NCI-H82 treated with DMSO at 0.1 percent for 48 hours (cell line): Measurements from ENCODE around the gene COX8A.
A peak's percentile ranks its signal among the peaks of the same experiment; 100 is the strongest.
"Not testable (repeated sequence)": the region's sequence is repeated elsewhere in the genome, so short reads cannot be mapped to it uniquely, and the experiment has no call there.

Experiments used
- DNase-seq: peaks from one replicate; lab custom pipeline; 2025; ENCODE audit not compliant: unreplicated experiment; lab: John Stamatoyannopoulos, UW

The COX8A gene, protein sequence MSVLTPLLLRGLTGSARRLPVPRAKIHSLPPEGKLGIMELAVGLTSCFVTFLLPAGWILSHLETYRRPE

DNA sequence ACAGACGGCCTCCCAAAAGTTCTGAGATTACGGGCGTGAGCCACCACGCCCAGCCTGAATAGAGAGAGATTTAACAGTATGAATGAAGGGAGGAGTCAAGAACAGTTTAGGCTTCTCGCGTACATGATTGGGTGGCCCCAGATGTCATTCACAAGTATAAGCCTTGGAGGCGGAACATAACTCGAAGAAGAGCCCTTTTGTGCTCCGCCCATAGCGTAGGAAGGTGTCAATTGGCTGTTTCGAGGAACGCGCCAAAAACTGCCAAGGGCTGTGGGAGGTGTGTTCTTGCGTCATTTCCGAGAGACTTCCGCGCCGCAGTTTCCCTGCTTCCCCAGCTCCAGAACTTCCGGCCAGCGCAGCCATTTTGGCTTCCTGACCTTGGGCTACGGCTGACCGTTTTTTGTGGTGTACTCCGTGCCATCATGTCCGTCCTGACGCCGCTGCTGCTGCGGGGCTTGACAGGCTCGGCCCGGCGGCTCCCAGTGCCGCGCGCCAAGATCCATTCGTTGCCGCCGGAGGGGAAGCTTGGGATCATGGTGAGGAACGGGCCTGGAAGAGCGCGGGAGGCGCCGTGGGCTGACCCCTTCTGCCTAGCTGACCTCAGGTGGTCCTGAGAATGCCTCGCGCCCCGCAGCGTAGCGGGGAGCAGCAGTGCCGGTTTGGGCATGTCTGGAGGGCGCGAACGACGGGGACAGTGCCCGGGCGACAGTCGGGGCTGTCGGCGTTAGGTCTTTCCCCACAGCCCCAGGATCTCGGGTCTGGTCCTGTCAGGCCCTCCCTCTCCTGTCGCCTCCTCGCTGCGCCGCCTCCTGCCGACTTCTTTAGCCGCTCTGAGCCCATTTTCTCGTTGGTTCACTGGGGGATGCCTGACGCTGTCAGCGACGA is at the start of gene COX8A:
COX8A (plus strand) TSS at position 362 of the 885 bp plus-strand sequence; CDS start at position 423, 61 bp downstream.
- peak; percentile 97 for DNase-seq

DNA sequence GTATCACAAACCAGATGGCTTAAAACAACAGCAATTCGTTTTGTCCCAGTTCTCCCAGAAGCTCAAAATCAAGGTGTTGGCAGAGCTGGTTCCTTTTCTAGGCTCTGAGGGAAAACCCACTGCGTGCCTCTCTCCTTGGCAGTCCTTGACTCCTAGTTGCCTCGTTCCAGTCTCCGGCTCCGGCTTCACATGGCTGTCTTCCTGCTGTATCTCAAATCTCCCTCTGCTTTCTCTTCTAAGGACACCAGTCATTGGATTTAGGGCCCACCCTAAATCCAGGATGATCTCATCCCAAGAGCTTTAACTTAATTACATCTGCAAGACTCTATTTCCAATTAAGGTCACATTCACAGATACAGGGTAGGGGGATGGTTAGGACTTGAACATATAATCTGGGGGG is 44.8 kb upstream of the COX8A start:
- peak; percentile 96 for DNase-seq

GRCh38 chr11:63931045-63931444 is 43.4 kb upstream of the COX8A start:
- DNase-seq: no peak

DNA sequence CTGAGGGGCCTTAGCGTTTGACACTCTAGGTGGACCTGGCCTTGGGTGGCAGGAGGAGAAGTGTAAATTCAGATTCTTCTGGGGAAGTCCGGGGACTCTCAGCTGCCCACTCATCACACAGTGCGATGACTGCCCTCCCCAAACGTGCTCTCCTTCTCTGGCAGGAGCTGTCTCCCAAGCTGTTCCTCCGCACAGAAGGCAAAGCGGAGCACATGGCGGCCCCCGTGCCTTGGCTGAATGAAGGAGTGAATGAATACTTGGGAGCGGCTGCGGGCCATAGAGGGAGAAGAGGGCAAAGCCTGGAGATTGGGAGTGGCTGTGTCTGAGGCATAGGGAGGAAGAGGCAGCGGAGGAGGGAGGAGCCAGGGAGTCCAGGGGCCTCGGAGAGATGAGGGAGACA is 42.5 kb upstream of the COX8A start:
- no peak for DNase-seq

GRCh38 chr11:63933459-63933858 is 41.0 kb upstream of the COX8A start:
- no peak for DNase-seq

DNA sequence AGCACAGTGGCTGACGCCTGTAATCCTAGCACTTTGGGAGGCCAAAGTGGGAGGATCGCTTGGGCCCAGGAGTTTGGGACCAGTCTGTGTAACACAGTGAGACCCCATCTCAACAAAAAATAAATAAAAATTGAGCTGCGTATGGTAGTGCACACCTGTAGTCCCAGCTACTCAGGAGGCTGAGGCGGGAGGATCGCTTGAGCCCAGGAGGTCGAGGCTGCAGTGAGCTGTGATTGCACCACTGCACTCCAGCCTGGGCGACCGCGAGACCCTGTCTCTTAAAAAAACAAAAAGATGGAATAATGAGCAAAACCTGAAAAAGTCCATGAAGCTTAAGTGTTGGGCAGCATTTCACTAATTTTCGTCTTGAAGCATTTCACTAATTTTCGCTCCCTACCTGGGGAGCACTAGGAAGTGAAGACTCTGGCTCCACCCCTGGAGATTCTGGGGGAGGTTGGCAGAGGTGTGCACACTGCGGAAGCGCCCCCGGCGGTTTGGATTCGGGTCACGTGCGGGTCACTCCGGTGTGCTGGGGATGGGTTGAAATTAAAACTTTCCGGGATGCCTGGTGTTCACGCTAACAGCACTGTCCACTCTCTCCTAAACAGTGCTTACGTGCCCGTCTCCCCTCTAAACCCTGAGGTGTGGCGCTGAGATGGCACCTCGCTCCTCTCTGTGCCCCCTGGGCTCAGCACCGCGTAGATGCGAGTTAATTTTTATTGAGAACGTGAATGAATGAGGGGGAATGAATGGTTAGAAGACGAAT is 36.5 kb upstream of the COX8A start:
- no peak for DNase-seq

DNA sequence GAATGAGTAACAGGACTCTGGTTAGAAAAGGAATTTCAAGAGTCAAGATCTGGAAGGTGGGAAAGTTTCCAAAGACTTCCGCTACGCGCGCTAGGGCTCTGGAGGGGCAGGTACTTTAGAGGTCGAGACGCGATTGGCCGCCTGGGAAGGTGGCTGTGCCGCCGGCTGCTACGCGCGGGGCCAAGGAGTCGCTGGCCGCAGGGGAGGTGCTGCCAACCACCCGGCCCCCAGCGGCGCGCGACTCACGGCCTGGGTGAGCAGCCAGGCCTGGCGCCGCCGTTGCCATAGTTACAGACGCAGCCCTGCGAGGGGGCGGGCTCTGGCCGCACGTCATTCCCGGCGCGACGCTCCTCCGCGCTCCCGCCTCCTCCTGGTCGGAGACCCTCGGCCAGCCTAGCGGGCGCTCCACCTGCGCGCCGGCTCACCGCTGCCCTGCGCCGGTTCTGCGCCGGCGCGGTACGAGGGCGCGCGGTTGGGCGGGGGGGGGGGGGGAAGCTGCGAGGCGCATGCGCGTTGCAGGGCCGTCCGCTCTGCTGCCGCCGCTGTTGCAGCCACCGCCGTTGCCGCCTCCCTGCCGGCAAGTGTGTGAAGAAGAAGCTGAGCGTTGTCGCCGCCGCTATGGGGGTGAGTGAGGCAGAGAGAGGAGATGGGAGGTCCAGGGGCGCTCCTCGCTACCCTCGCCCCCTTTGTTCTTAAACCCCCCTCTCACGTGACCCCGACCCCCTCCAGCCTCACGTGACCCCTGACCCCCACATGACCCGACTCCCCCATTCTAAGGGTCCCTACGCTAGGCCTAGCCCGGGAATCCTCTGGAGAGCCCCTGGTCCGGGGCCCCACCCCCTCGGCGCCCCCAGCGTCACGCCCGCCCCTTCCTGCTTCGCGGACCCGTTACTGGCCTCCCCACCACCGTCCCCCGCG is 35.7 kb upstream of the COX8A start, which contains the start of gene NAA40:
NAA40 (plus strand) TSS at position 524 of the 918 bp plus-strand sequence; CDS start at position 619, 95 bp downstream.
- DNase-seq: peak; percentile 81

DNA sequence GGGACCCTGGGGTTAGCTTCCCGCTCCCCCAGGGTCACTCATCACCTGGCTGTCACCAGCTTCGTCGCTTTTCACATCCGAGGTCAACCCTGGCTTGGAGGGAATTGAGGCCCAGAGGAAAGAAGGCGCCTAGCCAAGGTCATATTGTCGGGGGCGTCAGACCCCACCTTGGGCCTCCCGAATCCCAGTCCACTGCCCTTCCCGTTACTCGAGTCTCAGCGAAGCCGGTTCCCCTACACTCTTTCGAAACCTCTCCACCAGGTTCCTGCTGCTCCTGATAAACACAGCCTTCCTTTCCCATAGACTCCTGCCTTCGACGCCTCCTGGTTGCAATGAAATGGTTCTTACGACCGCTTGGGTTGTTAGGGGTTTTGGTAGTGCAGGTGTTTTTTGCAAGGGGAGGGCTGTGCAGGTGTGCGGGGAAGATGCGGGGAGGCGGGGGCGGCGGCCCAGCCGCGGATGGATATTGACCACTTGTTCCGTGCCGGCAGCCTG is 35.0 kb upstream of the COX8A start:
- no peak for DNase-seq

DNA sequence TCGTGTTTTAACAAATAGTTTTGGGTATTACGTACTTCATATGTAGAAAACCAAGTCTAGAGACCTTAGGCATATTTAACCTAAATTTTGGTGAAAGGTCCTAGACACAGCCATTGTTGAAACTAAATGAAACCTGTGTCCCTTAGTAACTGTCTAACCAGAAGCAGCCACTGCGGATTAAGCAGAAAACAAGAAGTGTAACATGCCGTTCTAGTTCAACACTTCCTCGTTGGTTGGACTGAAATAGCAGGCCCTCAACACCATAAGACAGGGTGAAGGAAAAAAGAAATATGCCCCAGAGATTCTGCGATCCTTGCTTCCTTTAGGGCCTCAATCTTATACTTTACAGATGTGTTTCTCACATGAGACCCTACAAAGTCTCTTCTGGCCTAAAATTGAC is 33.6 kb upstream of the COX8A start:
- no peak for DNase-seq

GRCh38 chr11:63941901-63942300 is 32.5 kb upstream of the COX8A start:
- no peak for DNase-seq

GRCh38 chr11:63942803-63943202 is 31.6 kb upstream of the COX8A start:
- DNase-seq: no peak

DNA sequence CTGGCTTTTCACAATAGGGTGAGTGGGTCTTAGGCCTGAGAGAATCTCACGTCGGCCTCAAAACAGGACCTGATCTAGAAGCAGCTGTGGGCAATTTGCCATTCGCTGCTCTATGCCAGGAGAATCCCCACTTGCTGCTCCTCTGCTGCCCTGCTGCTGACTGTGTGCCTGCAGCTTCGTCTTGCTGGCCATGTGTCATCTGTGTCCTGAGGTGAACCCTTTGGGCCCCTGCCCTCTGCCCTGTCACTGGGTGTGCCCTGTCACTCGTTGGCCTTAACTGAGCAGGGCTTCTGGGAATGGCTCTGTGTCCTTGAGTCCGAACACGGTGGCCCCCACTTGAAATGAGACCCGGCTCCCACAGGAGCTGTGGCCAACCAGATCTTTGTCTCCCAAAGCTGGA is 29.4 kb upstream of the COX8A start:
- DNase-seq: no peak

DNA sequence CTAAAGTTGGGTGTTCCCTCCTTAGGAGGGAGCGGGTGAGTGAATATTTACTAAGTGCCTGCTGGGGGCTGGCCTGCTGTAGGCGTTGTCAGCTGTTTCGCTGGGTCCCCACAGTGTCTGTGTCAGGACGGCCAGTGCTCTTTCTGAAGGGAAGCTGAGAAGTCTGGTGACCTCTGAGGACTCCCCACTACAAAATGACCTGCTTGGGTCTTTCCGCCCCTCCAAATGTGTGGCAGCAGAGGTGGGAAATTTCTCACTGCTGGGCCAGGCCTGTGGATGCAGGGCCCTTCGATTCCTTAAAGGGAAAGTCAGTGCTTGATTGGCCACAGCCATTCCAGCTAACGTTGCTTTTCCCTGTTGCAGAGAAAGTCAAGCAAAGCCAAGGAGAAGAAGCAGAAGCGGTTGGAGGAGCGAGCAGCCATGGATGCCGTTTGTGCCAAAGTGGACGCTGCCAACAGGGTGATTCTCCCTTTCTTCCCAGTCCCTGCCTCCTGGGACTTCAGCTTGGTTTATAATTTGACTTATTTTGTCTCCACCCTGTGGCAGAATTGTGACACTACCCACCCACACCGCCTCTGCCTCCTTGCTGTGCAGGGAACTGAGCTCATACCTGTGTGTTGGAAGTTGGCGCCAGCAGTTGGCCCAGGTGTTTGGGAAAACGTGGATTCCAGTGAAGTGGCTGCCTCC is 28.8 kb upstream of the COX8A start:
- DNase-seq: no peak

GRCh38 chr11:63951779-63952536 is 22.5 kb upstream of the COX8A start:
- no peak for DNase-seq

GRCh38 chr11:63952570-63952969 is 21.9 kb upstream of the COX8A start:
- DNase-seq: no peak

DNA sequence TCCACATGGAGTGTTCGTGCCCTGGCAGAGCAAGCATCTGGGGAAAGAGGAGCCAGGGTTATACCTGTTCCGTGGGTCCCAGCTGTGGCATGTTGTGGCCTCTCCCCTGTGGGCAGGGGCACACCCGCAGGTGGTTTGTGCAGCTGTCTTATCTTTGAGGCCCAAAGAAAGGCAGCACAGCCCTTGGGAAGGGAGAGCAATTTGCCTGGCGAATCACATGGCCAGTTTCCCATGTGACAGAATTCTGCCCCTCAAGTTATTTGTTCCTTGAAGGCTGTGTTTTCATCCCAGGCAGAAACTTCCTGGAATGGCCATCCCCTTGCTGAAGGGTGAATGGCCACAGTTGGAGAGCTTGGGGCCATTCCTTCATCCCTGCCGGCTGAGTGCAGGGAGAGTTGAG is 16.4 kb upstream of the COX8A start:
- DNase-seq: no peak

GRCh38 chr11:63961608-63962412 is 12.6 kb upstream of the COX8A start:
- DNase-seq: no peak

DNA sequence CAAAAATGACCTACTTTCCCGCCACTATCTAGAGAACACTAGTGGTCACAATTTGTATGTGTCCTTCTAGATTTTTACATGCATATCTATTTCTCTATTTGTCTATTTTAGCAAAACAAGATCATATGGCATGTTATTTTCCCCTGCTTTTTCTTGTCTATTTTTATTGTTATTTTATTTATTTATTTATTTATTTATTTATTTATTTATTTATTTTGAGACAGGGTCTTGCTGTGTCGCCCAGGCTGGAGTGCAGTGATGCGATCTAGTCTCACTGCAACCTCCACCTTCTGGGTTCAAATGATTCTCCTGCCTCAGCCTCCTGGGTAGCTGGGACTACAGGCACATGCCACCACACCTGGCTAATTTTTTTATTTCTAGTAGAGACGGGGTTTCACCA is 10.5 kb upstream of the COX8A start:
- not testable (repeated sequence) for DNase-seq

GRCh38 chr11:63966444-63966843 is 8.0 kb upstream of the COX8A start:
- no peak for DNase-seq
